ENCODE measurements around the gene LRP5. TPM values are rescaled to one million over a fixed set of nuclear protein-coding genes. Genes with fewer than 3 reads are reported as not detected.

The LRP5 gene
- total RNA-seq, 2 experiments from 2014 or later, result 22.3 to 23.3 TPM

DNA sequence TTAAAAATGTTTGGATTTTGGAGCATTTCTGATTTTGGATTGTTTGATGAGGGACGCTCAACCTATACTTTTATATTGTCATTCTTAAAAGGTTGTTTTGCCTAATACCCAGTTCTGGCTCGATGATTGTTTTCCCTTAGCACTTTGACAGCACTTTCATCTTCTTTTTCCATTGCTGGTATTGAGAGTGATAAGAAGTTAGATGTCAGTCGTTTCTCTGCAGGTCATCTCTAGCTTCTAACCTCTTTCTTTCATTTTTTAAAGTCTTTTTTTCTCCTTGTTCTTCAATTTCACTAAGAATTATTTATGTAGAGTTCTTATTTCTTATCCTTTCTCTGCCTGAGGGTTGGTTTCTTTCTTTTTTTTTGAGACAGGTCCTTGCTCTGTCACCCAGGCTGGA is 167.0 kb downstream of the LRP5 start:
- Mint-ChIP-seq H3K27ac (no peak overlapping the region), H3K9me3 (peaks cover 5% of the 10 kb centered on the region), H3K27me3 (no peaks in the 10 kb centered on the region), H3K4me3 (no peak overlapping the region), H3K4me1 (peaks cover 22% of the 10 kb centered on the region), H3K36me3 (peaks cover 53% of the 10 kb centered on the region)
- no peak for DNase-seq
- no peak for ATAC-seq (ENCODE audit: low read depth)
- POLR2A ChIA-PET, result no interaction called here

DNA sequence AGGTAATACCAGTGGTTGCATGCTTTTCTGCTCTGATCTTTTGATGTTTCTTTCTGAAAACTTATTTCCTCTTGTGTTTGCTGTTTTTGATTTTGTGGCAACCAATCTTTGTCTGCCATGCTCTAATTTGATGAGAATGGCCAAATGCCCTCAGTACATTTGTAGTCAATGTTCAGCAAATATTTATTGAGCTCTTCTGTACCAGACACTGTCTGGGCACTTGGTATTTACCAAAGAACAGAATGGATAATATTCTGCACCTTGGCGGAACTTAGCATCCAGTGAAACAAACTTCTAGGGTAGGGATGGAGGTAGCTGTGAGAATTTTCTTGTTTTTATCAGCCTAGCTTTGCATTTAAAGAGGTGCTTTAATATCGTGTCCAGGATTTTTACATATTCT is 167.8 kb downstream of the LRP5 start:
- DNase-seq (no peak), ATAC-seq (ENCODE audit: low read depth) (no peak)
- Mint-ChIP-seq H3K4me1 (peaks cover 20% of the 10 kb centered on the region), H3K27ac (no peak overlapping the region), H3K9me3 (peaks cover 5% of the 10 kb centered on the region), H3K36me3 (peaks cover 56% of the 10 kb centered on the region), H3K4me3 (no peak overlapping the region), H3K27me3 (no peaks in the 10 kb centered on the region)
- POLR2A ChIA-PET, result no interaction called here

DNA sequence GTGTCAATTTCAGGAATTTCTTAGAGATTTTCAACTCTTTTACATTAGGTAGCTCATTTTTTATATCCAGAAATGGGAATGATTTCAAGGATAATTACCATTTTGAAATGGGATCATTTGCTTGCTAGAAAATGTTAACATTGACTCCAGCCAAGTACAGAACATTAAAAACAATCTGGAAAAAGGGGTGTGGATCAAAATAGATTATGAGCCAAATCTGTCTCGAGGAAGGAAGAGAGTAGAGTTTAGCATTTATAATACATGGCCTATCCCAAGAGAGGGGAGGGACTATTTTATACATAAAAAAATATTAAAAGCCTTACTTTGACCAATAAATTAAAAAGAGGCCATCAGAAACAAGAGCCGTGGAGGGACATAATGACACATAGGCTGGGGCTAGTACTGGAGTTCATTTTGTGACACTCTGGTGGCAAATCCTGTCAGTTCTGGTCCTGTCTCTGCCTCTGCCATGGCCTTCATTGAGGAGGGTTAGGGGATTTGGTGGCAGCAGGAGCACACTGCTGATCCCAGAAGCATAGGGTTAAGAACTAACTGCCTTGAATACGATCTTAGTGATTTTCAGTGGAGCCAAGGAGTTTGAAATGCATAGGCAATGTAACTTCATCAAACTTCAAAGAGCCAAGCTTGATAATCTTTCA is 168.6 kb downstream of the LRP5 start:
- H3K4me3 Mint-ChIP-seq, result no peak overlapping the region
- H3K4me1 Mint-ChIP-seq, result peaks cover 23% of the 10 kb centered on the region
- peaks cover 55% of the 10 kb centered on the region for H3K36me3 Mint-ChIP-seq
- no peaks in the 10 kb centered on the region for H3K27me3 Mint-ChIP-seq
- DNase-seq, result no peak
- POLR2A ChIA-PET, result no interaction called here
- no peak for ATAC-seq (ENCODE audit: low read depth)
- peaks cover 8% of the 10 kb centered on the region for H3K9me3 Mint-ChIP-seq
- no peak overlapping the region for H3K27ac Mint-ChIP-seq

DNA sequence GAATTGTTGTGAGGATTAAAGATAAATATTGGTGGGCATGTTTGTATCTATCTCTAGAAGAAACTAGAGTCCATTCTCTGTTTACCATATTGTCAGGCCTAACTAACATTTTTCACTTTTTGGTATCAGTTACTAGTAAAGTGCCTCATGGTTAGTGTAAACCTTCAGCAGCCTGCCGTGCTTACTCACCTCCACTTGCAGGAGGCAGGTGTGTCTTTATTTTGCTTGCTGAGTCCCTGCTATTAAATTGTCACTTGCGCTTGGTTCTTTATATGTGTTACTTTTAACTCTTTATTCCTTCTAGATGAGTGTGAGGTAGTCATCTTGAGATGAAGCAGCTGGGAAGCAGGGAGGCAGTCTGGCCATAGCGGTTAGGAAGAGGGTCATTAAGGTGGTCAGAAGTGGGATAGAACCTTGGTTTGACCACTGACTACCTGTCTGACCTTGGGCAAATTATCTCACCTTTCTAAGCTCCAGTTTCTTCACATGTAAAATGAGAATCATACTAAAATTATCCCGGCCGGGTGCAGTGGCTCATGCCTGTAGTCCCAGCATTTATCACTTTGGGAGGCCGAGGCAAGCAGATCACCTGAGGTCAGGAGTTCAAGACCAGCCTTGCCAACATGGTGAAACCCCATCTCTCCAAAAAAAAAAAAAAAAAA is 169.3 kb downstream of the LRP5 start:
- Mint-ChIP-seq H3K9me3 (peaks cover 8% of the 10 kb centered on the region), H3K4me1 (peaks cover 27% of the 10 kb centered on the region), H3K27ac (no peak overlapping the region), H3K27me3 (no peaks in the 10 kb centered on the region), H3K36me3 (peaks cover 58% of the 10 kb centered on the region), H3K4me3 (no peak overlapping the region)
- POLR2A ChIA-PET, result no interaction called here
- no peak for DNase-seq
- no peak for ATAC-seq (ENCODE audit: low read depth)

DNA sequence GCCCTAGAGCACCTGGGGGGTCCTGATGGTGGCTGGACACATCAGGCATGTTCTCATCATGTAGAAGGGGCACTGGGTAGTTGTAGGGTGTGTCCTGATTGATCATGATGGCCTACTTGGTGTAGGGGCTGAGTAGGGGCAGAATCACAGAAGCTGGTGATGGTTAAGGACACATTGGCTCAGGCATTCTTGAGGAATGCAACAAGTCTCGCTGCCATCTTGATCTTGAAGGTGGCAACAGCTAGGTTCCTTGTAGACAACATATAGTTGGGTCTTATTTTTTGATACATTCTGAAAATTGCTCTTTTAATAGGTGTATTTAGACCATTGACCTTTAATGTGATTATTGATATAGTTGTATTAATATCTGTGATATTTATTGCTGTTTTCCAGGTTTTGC is 176.2 kb downstream of the LRP5 start:
- no peak overlapping the region for H3K27ac Mint-ChIP-seq

DNA sequence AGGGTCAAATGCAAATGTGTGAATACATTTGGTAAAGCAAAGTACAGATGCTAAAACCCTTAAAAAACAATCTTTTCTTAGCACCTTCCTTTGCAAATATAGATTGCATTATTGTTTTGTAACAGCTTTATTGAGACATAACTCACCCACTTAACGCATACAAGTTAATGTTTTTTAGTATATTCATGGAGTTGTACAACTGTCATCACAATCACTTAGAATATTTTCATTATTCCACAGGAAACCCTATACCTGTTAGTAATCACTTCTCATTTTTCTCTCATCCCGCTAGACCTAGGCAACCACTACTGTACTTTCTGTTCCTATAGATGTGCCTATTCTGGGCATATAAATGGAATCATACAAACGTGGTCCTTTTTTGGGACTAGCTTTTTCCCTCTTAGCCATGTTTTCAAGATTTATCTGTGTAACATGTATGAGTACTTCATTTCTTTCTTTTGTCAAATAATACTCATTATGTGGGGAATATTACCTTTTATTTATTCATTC is 182.9 kb downstream of the LRP5 start:
- peaks cover 9% of the 10 kb centered on the region for H3K36me3 Mint-ChIP-seq
- H3K4me3 Mint-ChIP-seq, result no peak overlapping the region
- DNase-seq (no peak), ATAC-seq (ENCODE audit: low read depth) (no peak)
- peaks cover 19% of the 10 kb centered on the region for H3K4me1 Mint-ChIP-seq
- no peaks in the 10 kb centered on the region for H3K27me3 Mint-ChIP-seq
- POLR2A ChIA-PET, result no interaction called here
- no peak overlapping the region for H3K27ac Mint-ChIP-seq
- no peaks in the 10 kb centered on the region for H3K9me3 Mint-ChIP-seq

More for the DNA sequence above, 176.2 kb downstream of the LRP5 start:
- peaks cover 27% of the 10 kb centered on the region for H3K36me3 Mint-ChIP-seq
- no peak overlapping the region for H3K4me3 Mint-ChIP-seq
- H3K4me1 Mint-ChIP-seq, result peaks cover 32% of the 10 kb centered on the region
- H3K27me3 Mint-ChIP-seq, result no peaks in the 10 kb centered on the region
- no peak for DNase-seq
- peaks cover 4% of the 10 kb centered on the region for H3K9me3 Mint-ChIP-seq
- no peak for ATAC-seq (ENCODE audit: low read depth)
- POLR2A ChIA-PET, result no interaction called here

DNA sequence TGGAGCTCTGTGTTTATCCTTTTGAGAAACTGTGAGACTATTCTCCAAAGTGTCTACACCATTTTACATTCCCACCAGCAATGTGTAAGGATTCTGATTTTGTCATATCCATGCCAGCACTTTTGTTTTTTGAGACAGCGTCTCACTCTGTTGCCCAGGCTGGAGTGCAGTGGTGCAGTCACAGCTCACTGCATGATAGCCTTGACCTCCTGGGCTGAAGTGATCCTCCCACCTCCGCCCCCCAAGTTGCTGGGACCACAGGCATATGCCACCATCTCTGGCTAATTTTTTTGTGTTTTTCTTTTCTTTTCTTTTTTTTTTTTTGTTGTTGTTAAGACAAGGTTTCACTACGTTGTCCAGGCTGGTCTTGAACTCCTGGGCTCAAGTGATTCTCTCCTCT is 183.5 kb downstream of the LRP5 start:
- ATAC-seq (ENCODE audit: low read depth) (no peak), DNase-seq (no peak)
- Mint-ChIP-seq H3K27me3 (no peaks in the 10 kb centered on the region), H3K9me3 (no peaks in the 10 kb centered on the region), H3K36me3 (peaks cover 5% of the 10 kb centered on the region), H3K4me3 (no peak overlapping the region), H3K27ac (no peak overlapping the region), H3K4me1 (peaks cover 17% of the 10 kb centered on the region)
- POLR2A ChIA-PET, result no interaction called here

DNA sequence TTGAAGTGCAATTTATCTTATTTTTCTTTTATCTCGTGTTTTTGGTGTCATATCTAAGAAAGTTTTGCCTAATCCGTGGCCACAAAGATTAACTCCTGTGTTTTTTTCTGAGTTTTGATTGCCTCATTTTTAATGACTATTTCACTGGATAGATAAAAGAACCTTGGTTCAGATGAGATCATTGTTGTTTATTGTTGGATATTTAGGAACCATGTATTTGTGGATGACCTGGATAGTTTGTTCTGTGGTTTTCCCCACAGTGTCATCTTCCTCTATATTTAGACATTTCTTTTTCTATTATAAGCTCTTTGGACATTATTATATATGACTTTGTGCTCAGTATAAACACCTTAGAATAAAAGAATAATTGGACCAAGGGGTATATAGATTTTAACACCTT is 185.4 kb downstream of the LRP5 start:
- H3K4me3 Mint-ChIP-seq, result no peak overlapping the region
- POLR2A ChIA-PET, result no interaction called here
- no peaks in the 10 kb centered on the region for H3K27me3 Mint-ChIP-seq
- H3K36me3 Mint-ChIP-seq, result peaks cover 10% of the 10 kb centered on the region
- H3K27ac Mint-ChIP-seq, result no peak overlapping the region
- no peaks in the 10 kb centered on the region for H3K9me3 Mint-ChIP-seq
- ATAC-seq (ENCODE audit: low read depth) (no peak), DNase-seq (no peak)
- peaks cover 21% of the 10 kb centered on the region for H3K4me1 Mint-ChIP-seq

DNA sequence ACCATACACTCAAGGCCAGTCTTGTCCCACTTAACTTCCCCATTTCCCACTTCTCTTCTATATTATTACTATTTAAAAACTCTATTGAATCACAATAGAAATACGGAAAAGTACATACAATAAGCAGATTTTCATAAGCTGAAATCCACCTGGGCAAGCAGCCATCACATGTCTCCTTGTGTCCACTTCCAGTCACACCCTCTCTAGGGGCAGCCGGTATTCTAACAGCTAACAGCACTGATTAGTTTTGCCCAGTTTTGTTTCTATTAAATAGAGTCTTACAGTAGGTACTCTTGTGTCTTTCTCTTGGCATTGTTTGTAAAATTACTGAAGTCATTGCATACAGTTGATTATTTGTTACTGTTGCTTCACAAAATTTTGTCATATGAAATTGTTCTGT is 185.9 kb downstream of the LRP5 start:
- Mint-ChIP-seq H3K4me3 (no peak overlapping the region), H3K27ac (no peak overlapping the region), H3K27me3 (no peaks in the 10 kb centered on the region), H3K4me1 (peaks cover 21% of the 10 kb centered on the region), H3K9me3 (no peaks in the 10 kb centered on the region), H3K36me3 (peaks cover 11% of the 10 kb centered on the region)
- no peak for ATAC-seq (ENCODE audit: low read depth)
- no peak for DNase-seq
- POLR2A ChIA-PET, result no interaction called here

Other genes with a start within 250 kb of the LRP5 start
- gene CHKA, start 191.2 kb upstream of the LRP5 start, total RNA-seq, result 1 to 10 TPM; 8.1 to 9.2 TPM
- gene KMT5B, start 99.3 kb upstream of the LRP5 start, total RNA-seq, result 10 to 100 TPM; 29.2 to 32.2 TPM
- 10 to 100 TPM; 23.1 to 23.5 TPM for gene C11orf24, start 40.6 kb upstream of the LRP5 start, total RNA-seq
- gene PPP6R3, start 148.2 kb downstream of the LRP5 start, total RNA-seq, result 100 to 1,000 TPM; 117 to 118 TPM